Duodenal mucosa (tissue), 2 donors: Measurements from ENCODE around the gene ABCA10.

ENCODE experiments used
- H3K27ac ChIP-seq: one replicate; pipeline ENCODE4 v1.7.0; 2013; ENCODE audit warnings: low read depth, low read length
- H3K27me3 ChIP-seq, 2 donors: one replicate each; pipeline ENCODE4 v1.7.0; 2013; ENCODE audit warnings: low read length in 2 of 2, control low read depth in 1 of 2; ENCODE audit not compliant: insufficient read depth in 2 of 2, control insufficient read depth in 1 of 2
- H3K36me3 ChIP-seq, 2 donors: one replicate each; pipeline ENCODE4 v1.7.0; 2013; ENCODE audit warnings: low read length in 2 of 2, control low read depth in 1 of 2; ENCODE audit not compliant: insufficient read depth in 2 of 2, control insufficient read depth in 1 of 2
- H3K4me1 ChIP-seq, 2 donors: one replicate each; pipeline ENCODE4 v1.7.0; 2013; ENCODE audit warnings: low read length in 2 of 2, control low read depth in 1 of 2; ENCODE audit not compliant: insufficient read depth in 2 of 2, control insufficient read depth in 1 of 2
- H3K4me3 ChIP-seq, 2 donors: one replicate each; pipeline ENCODE4 v1.7.0; 2013; ENCODE audit warnings: low read length in 2 of 2, low read depth in 1 of 2
- H3K9ac ChIP-seq, 2 donors: one replicate each; pipeline ENCODE4 v1.7.0; 2013; ENCODE audit warnings: low read length in 2 of 2, low read depth in 1 of 2
- H3K9me3 ChIP-seq, 2 donors: one replicate each; pipeline ENCODE4 v1.7.0; 2013; ENCODE audit warnings: low read length in 2 of 2, control low read depth in 1 of 2; ENCODE audit not compliant: control insufficient read depth in 1 of 2

The ABCA10 gene

GRCh38 chr17:69230939-69231338 is 2.3 kb upstream of the ABCA10 start:
- no peak overlapping the region for H3K9ac ChIP-seq

GRCh38 chr17:69228018-69228417 is 606 bp downstream of the ABCA10 start:
- Histone ChIP-seq H3K4me1 (no peaks in the 10 kb centered on the region), H3K27me3 (no peaks in the 10 kb centered on the region), H3K27ac (no peak overlapping the region), H3K9ac (no peak overlapping the region), H3K9me3 (peaks cover 3 to 6% of the 10 kb centered on the region in 2 donors), H3K36me3 (no peaks in the 10 kb centered on the region), H3K4me3 (no peak overlapping the region)

More at GRCh38 chr17:69230939-69231338, 2.3 kb upstream of the ABCA10 start:
- H3K4me1 ChIP-seq = peaks cover 0 to 4% of the 10 kb centered on the region in 2 donors
- H3K27me3 ChIP-seq = no peaks in the 10 kb centered on the region
- H3K27ac ChIP-seq = no peak overlapping the region
- no peaks in the 10 kb centered on the region for H3K36me3 ChIP-seq
- H3K4me3 ChIP-seq = no peak overlapping the region
- peaks cover 3 to 6% of the 10 kb centered on the region in 2 donors for H3K9me3 ChIP-seq

GRCh38 chr17:69227541-69227940 is 1.1 kb downstream of the ABCA10 start:
- Histone ChIP-seq H3K4me3 (no peak overlapping the region), H3K27ac (no peak overlapping the region), H3K4me1 (no peaks in the 10 kb centered on the region), H3K9ac (no peak overlapping the region), H3K9me3 (peaks cover 0 to under 1% of the 10 kb centered on the region in 2 donors), H3K27me3 (no peaks in the 10 kb centered on the region), H3K36me3 (no peaks in the 10 kb centered on the region)

GRCh38 chr17:69223809-69224208 is 4.8 kb downstream of the ABCA10 start:
- no peak overlapping the region for H3K4me3 ChIP-seq
- H3K27ac ChIP-seq = no peak overlapping the region
- H3K9ac ChIP-seq = no peak overlapping the region
- H3K36me3 ChIP-seq = no peaks in the 10 kb centered on the region
- peaks cover 5 to 8% of the 10 kb centered on the region in 2 donors for H3K4me1 ChIP-seq
- no peaks in the 10 kb centered on the region for H3K9me3 ChIP-seq
- H3K27me3 ChIP-seq = no peaks in the 10 kb centered on the region

GRCh38 chr17:69222707-69223258 is 5.8 kb downstream of the ABCA10 start:
- H3K27ac ChIP-seq = no peak overlapping the region
- H3K27me3 ChIP-seq = no peaks in the 10 kb centered on the region
- H3K4me3 ChIP-seq = no peak overlapping the region
- H3K4me1 ChIP-seq = peaks cover 5 to 8% of the 10 kb centered on the region in 2 donors
- H3K9me3 ChIP-seq = no peaks in the 10 kb centered on the region
- H3K36me3 ChIP-seq = no peaks in the 10 kb centered on the region
- H3K9ac ChIP-seq = no peak overlapping the region

- Histone ChIP-seq H3K27me3 (no peaks in the 10 kb centered on the region), H3K4me3 (no peak overlapping the region), H3K9ac (no peak overlapping the region), H3K4me1 (peaks cover 5 to 8% of the 10 kb centered on the region in 2 donors), H3K27ac (no peak overlapping the region), H3K36me3 (no peaks in the 10 kb centered on the region), H3K9me3 (no peaks in the 10 kb centered on the region)
Observed at GRCh38 chr17:69220098-69220497, 8.5 kb downstream of the ABCA10 start.

- no peaks in the 10 kb centered on the region for H3K9me3 ChIP-seq
- H3K4me3 ChIP-seq = no peak overlapping the region
- H3K27ac ChIP-seq = no peak overlapping the region
Observed at GRCh38 chr17:69218986-69219385, 9.6 kb downstream of the ABCA10 start.

GRCh38 chr17:69213059-69213813 is 15.4 kb downstream of the ABCA10 start:
- no peak overlapping the region for H3K4me3 ChIP-seq
- H3K27me3 ChIP-seq = no peaks in the 10 kb centered on the region
- H3K4me1 ChIP-seq = no peaks in the 10 kb centered on the region
- no peak overlapping the region for H3K9ac ChIP-seq
- H3K36me3 ChIP-seq = no peaks in the 10 kb centered on the region
- H3K9me3 ChIP-seq = no peaks in the 10 kb centered on the region
- H3K27ac ChIP-seq = no peak overlapping the region

More at GRCh38 chr17:69218986-69219385, 9.6 kb downstream of the ABCA10 start:
- peaks cover 5 to 8% of the 10 kb centered on the region in 2 donors for H3K4me1 ChIP-seq
- H3K36me3 ChIP-seq = no peaks in the 10 kb centered on the region
- no peak overlapping the region for H3K9ac ChIP-seq
- no peaks in the 10 kb centered on the region for H3K27me3 ChIP-seq

GRCh38 chr17:69208640-69209039 is 20.0 kb downstream of the ABCA10 start:
- H3K4me1 ChIP-seq = no peaks in the 10 kb centered on the region
- no peaks in the 10 kb centered on the region for H3K36me3 ChIP-seq
- H3K27ac ChIP-seq = no peak overlapping the region
- H3K27me3 ChIP-seq = no peaks in the 10 kb centered on the region
- no peak overlapping the region for H3K4me3 ChIP-seq
- H3K9ac ChIP-seq = no peak overlapping the region
- no peaks in the 10 kb centered on the region for H3K9me3 ChIP-seq

- Histone ChIP-seq H3K4me1 (no peaks in the 10 kb centered on the region), H3K9ac (no peak overlapping the region), H3K36me3 (no peaks in the 10 kb centered on the region), H3K9me3 (no peaks in the 10 kb centered on the region), H3K27ac (no peak overlapping the region), H3K4me3 (no peak overlapping the region), H3K27me3 (no peaks in the 10 kb centered on the region)
Observed at GRCh38 chr17:69207151-69207550, 21.5 kb downstream of the ABCA10 start.
